ENCODE results near the gene ATP2A3.

Gene ATP2A3

GRCh38 chr17:3929764-3930163 is 34.5 kb downstream of the ATP2A3 start:
- no peak for DNase-seq (ENCODE audit: extremely low read depth in 1 of 2, low read depth in 1 of 2)

- DNase-seq (ENCODE audit: extremely low read depth in 1 of 2, low read depth in 1 of 2), result no peak
Observed at GRCh38 chr17:3929181-3929580, 35.1 kb downstream of the ATP2A3 start.

DNA sequence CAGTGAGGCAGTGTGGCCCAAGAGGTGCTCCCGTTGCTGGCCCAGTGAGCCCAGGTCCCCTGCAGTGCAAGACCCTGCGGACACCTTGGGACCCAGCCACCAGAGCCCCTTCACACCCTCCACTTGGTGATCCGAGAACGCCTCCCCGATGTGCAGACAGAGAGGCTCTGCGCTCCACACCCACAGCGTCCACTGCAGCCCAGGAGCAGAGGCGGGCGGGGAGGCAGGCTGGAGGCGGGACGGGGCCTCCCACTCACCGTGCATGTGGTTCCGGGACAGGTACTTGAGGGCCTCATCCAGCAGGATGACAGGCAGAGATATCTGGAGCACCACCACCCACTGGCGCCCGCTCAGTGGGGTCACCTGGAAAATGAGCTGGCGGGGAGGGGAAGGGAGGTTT is 35.8 kb downstream of the ATP2A3 start:
- no peak for DNase-seq (ENCODE audit: extremely low read depth in 1 of 2, low read depth in 1 of 2)

DNA sequence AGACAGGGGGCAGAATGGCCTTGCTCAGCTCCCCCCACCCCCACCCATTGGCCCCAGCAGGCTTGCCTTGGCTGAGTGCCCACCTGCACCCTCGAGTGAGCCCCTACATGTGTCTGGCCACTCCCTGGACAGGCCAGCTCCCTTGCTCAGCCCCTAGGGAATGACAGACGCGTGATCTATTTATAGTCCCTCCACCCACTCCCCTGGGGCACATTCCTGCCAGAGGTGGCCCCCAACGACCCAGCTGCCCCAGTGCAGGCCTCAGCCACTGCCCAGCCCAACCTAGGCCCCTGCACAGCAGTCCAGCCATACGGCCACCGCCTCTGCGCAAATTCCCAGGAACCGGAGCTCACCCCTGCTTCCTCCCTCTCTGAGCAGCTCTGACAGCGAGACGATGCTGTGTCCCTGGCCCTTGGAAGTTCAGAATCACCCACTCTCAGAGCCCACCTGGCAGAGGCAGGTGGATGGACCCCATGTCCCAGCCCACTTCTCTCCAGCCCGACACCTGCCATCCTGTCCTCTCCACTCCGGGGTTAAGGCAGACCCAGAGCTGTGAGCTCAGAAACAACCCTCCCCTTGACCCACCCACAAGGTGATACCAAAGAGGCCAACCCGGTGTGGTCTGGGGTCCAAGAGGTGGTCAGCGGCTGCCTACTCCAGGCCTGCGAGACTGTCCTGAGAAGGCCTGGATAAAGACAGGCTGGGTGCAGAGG is 36.5 kb downstream of the ATP2A3 start:
- no peak for DNase-seq (ENCODE audit: extremely low read depth in 1 of 2, low read depth in 1 of 2)

GRCh38 chr17:3926860-3927627 is 37.2 kb downstream of the ATP2A3 start:
- no peak for DNase-seq (ENCODE audit: extremely low read depth in 1 of 2, low read depth in 1 of 2)

- DNase-seq (ENCODE audit: extremely low read depth in 1 of 2, low read depth in 1 of 2), result no peak
Observed at GRCh38 chr17:3925684-3926485, 38.4 kb downstream of the ATP2A3 start.

DNA sequence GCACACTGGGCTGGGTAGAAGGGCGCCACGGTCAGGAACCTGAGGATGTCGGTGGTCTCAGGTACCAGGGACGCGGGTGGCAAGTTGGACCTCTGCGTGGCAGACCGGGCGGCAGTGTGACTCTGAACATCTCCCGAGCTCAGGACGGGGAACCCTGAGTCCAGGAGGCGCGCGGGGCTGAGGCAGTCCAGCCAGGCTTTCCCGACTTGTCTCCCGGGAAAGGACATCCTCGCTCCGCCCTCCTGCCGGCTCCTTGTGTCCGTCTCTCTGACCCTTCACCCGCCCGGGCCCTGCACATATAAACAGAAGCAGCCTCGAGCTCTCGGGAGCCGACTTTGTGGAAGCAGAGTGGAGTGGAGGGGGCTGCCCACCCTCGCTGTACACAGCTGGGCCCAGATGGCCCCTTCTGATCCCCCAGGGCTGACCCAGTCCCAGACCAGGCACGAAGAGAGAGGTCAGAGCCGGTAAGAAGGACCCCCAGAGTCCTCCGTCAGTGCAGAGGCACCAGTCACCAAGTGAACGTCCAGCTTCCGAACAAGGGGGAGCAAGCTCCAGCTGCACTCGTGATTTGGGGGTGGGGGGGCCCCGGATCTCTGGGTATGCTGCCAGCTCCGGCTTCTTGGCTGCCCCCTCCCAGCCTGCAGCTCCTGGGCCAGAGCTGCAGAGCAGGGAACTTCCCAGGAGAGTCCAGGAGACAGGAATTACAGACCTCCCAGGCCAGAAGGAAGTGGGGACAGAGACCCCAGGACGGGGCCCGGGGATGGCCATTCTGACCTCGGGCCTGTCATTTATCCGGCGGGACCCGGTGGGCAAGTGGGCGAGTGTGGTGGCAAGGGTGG is 39.5 kb downstream of the ATP2A3 start:
- DNase-seq (ENCODE audit: extremely low read depth in 1 of 2, low read depth in 1 of 2), result no peak

DNA sequence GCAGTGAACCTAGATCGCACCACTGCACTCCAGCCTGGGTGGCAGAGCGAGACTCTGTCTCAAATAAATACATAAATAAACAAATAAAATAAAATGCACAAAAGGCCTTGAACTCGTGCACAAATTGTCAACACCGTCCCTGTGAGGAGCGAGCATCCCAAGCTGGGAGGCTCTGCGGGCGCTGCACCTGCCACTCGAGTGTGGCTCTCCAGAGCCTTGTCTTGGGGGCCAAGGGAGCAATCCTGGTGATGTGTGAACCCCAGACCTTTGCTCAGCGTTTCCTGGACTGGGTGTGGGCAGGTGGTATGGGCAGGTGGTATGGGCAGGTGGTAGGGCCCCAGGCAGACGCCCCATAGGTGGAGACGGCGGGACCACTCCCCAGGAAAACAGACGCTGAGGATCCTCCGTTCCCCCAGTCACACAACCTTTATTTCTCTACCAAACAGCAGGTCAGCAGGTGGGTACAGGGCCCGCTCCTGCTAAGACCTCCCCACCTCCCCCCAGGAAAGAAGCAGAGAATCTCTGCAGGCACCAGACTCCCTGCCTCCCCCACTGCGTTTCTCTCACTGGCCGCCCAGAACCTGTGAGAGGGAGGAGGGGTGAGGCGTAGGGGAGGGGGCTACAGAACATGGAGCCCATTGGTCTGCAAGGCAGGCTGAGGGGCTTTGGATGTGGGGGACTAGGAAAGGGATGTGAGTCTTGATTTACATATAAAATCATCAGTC is 40.6 kb downstream of the ATP2A3 start:
- no peak for DNase-seq (ENCODE audit: extremely low read depth in 1 of 2, low read depth in 1 of 2)

- DNase-seq (ENCODE audit: extremely low read depth in 1 of 2, low read depth in 1 of 2), result no peak
Observed at GRCh38 chr17:3922765-3923164, 41.5 kb downstream of the ATP2A3 start.

GRCh38 chr17:3921502-3922319 is 42.5 kb downstream of the ATP2A3 start:
- DNase-seq (ENCODE audit: extremely low read depth in 1 of 2, low read depth in 1 of 2), result no peak

DNA sequence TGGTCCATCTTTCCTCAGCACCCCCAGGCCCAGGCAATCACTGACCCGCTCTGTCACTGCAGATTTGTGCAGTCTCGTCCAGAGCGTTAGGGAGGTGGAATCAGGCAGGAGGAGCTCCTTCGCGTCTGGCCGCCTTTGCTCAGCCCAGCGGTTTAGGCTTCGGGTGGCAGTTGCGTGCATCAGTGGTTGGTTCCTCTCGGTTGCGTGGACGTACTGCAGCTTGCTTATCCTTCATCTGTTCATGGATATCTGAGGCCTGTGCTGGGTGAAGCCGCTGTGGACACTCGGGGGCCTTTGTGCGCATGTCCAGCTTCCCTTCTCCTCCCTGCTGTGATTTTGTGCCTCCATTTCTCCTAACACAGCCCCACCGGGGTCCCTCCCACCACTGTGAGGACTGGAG is 43.2 kb downstream of the ATP2A3 start:
- no peak for DNase-seq (ENCODE audit: extremely low read depth in 1 of 2, low read depth in 1 of 2)

DNA sequence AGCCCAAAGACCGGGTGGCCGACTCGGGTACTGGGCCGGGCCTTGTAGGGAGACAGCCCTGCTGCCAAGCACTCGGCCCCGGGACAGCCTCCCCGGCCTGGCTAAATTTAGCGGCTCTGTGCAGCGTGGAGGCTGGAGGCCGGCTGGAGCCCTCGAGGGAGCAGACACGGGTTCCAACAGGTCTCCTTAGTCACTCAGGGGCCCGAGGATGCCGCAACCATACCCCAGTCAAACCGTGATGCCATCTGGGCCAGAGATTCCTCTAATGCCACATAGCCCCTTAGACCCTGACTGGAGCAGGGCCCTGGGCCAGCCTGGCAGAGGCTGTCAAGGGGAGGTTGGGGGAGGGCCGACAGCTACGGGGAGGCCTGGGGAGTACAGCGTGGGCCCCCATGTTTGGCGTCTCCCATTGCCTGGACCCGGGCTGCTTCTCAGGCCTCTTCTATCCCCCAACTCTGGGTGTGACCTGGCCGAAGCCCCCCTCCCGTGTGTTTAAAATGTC is 45.1 kb downstream of the ATP2A3 start:
- no peak for DNase-seq (ENCODE audit: extremely low read depth in 1 of 2, low read depth in 1 of 2)

DNA sequence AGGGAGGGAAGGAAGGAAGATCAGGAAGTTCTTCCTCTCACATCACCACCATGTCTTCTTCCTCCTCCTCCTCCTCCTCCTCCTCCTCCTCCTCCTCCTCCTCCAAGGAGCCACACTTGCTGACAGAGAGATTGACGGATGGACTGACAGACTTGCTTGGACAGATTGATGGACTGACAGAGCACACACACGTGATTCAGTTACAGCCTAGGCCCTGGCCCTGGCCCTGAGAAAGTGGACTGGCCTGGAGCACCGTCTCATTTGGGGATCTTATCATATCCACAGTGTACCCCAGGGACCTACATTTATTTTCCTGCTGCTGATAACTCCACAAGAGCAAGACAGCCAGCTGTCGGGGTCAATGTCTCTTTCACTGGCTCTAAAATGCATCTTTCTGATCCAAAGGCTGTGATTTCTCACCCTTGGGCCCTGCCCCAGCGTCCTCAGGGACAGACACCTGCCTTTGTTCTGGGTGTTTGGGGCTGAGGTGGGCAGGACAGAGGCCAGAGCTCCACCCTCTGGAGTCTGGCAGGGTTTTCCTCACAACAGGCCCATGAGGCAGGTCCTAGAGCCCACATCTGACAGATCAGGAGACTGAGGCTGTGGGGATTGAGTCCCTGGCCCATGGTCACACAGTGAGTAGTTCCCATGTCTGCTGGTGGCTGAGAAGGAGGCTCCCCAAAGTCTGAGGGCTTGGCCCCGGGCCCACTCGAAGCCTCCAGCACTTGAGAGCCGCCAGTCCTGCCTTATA is 45.7 kb downstream of the ATP2A3 start:
- DNase-seq (ENCODE audit: extremely low read depth in 1 of 2, low read depth in 1 of 2), result no peak

- no peak for DNase-seq (ENCODE audit: extremely low read depth in 1 of 2, low read depth in 1 of 2)
Observed at GRCh38 chr17:3917391-3917931, 46.8 kb downstream of the ATP2A3 start.

- DNase-seq (ENCODE audit: extremely low read depth in 1 of 2, low read depth in 1 of 2), result no peak
Observed at GRCh38 chr17:3916825-3917224, 47.4 kb downstream of the ATP2A3 start.

- DNase-seq (ENCODE audit: extremely low read depth in 1 of 2, low read depth in 1 of 2), result no peak
Observed at GRCh38 chr17:3915995-3916696, 48.1 kb downstream of the ATP2A3 start, which contains the start of gene P2RX1. Gene P2RX1 (minus strand): TSS chr17:3916465. CDS start chr17:3916225, 240 bp downstream.

GRCh38 chr17:3915581-3915994 is 48.6 kb downstream of the ATP2A3 start:
- DNase-seq (ENCODE audit: extremely low read depth in 1 of 2, low read depth in 1 of 2), result no peak

All from activated CD8-positive, alpha-beta memory T cell treated with anti-CD3 and anti-CD28 coated beads for 1 hour (primary cell).